GM12891 (cell line): ENCODE results near the gene WNT9A.

Experiments used
- POLR2A ChIP-seq: IDR thresholded peaks from 2 replicates; pipeline ENCODE4 v1.6.1; 2011; ENCODE audit warnings: low read depth, low read length, control low read depth
- POLR2AphosphoS5 ChIP-seq: IDR thresholded peaks from 2 replicates; pipeline ENCODE4 v1.6.1; 2011; ENCODE audit warnings: low read depth, low read length, control low read depth
- SPI1 ChIP-seq: IDR thresholded peaks from 2 replicates; pipeline ENCODE4 v1.6.1; 2011; ENCODE audit warnings: low read depth, low read length, control low read depth
- TAF1 ChIP-seq: IDR thresholded peaks from 2 replicates; pipeline ENCODE4 v1.6.1; 2011; ENCODE audit warnings: low read depth, low read length, control low read depth

GRCh38 chr1:227918736-227919135, 29.0 kb downstream of the WNT9A start:
- TF ChIP-seq POLR2A (no peak), SPI1 (no peak), POLR2AphosphoS5 (no peak), TAF1 (no peak)
